Measurements from ENCODE around the gene TNFAIP3. TPM values are rescaled to one million over a fixed set of nuclear protein-coding genes. Genes with fewer than 3 reads are reported as not detected.

The TNFAIP3 gene
- total RNA-seq, 1 donor from 2014 or later, result 16.8 TPM

- H3K36me3 Mint-ChIP-seq (ENCODE audit: low read depth, unreplicated experiment), result no peaks in the 10 kb centered on the region
- Histone ChIP-seq H3K9me3 (ENCODE audit: insufficient read depth, low read depth, low read length) (no peaks in the 10 kb centered on the region), H3K27me3 (ENCODE audit: insufficient read depth, low read length) (no peaks in the 10 kb centered on the region), H4K20me1 (ENCODE audit: insufficient read depth, low read length) (no peaks in the 10 kb centered on the region), H3K9ac (ENCODE audit: low read length) (no peak overlapping the region), H3K4me2 (ENCODE audit: low read length) (no peak overlapping the region), H3K79me2 (ENCODE audit: insufficient read depth, low read length) (peaks cover 2% of the 10 kb centered on the region), H3K27ac (ENCODE audit: low read depth, low read length) (no peak overlapping the region), H3K4me3 (ENCODE audit: insufficient read depth, low read depth, low read length) (no peak overlapping the region), H2AFZ (ENCODE audit: low read depth, low read length) (no peak overlapping the region), H3K36me3 (ENCODE audit: insufficient read depth, low read length) (no peaks in the 10 kb centered on the region), H3K4me1 (ENCODE audit: insufficient read depth, low read length) (peaks cover 8% of the 10 kb centered on the region)
- no peaks in the 10 kb centered on the region for H3K27me3 Mint-ChIP-seq (ENCODE audit: low read depth, unreplicated experiment)
- no peak overlapping the region for H3K27ac Mint-ChIP-seq (ENCODE audit: unreplicated experiment)
- peaks cover 8% of the 10 kb centered on the region for H3K4me1 Mint-ChIP-seq (ENCODE audit: low read depth, unreplicated experiment)
- H3K4me3 Mint-ChIP-seq (ENCODE audit: unreplicated experiment), result no peak overlapping the region
- no peak for TF ChIP-seq EZH2 (IDR thresholded peaks at IDR 0.05; ENCODE audit: insufficient read depth, low read length)
- TF ChIP-seq CTCF (IDR thresholded peaks at IDR 0.05; ENCODE audit: insufficient read depth, low read depth, low read length), result no peak
- DNase-seq (ENCODE audit: low read depth), result no peak
- no peak for FAIRE-seq
- no peaks in the 10 kb centered on the region for H3K9me3 Mint-ChIP-seq (ENCODE audit: unreplicated experiment)
These were observed 4.5 kb upstream of the TNFAIP3 start for GRCh38 chr6:137862419-137863090.

- Histone ChIP-seq H3K9me3 (ENCODE audit: insufficient read depth, low read depth, low read length) (no peaks in the 10 kb centered on the region), H2AFZ (ENCODE audit: low read depth, low read length) (no peak overlapping the region), H3K4me1 (ENCODE audit: insufficient read depth, low read length) (peaks cover 11% of the 10 kb centered on the region), H3K79me2 (ENCODE audit: insufficient read depth, low read length) (peaks cover 9% of the 10 kb centered on the region), H3K27me3 (ENCODE audit: insufficient read depth, low read length) (no peaks in the 10 kb centered on the region), H3K36me3 (ENCODE audit: insufficient read depth, low read length) (no peaks in the 10 kb centered on the region), H4K20me1 (ENCODE audit: insufficient read depth, low read length) (no peaks in the 10 kb centered on the region), H3K4me2 (ENCODE audit: low read length) (no peak overlapping the region), H3K9ac (ENCODE audit: low read length) (no peak overlapping the region), H3K4me3 (ENCODE audit: insufficient read depth, low read depth, low read length) (no peak overlapping the region), H3K27ac (ENCODE audit: low read depth, low read length) (no peak overlapping the region)
- Mint-ChIP-seq H3K4me3 (ENCODE audit: unreplicated experiment) (no peak overlapping the region), H3K36me3 (ENCODE audit: low read depth, unreplicated experiment) (no peaks in the 10 kb centered on the region), H3K9me3 (ENCODE audit: unreplicated experiment) (no peaks in the 10 kb centered on the region), H3K27ac (ENCODE audit: unreplicated experiment) (no peak overlapping the region), H3K27me3 (ENCODE audit: low read depth, unreplicated experiment) (no peaks in the 10 kb centered on the region), H3K4me1 (ENCODE audit: low read depth, unreplicated experiment) (peaks cover 8% of the 10 kb centered on the region)
- TF ChIP-seq CTCF (IDR thresholded peaks at IDR 0.05; ENCODE audit: insufficient read depth, low read depth, low read length) (no peak), EZH2 (IDR thresholded peaks at IDR 0.05; ENCODE audit: insufficient read depth, low read length) (no peak)
- FAIRE-seq (no peak), DNase-seq (ENCODE audit: low read depth) (no peak)
These were observed 3.8 kb upstream of the TNFAIP3 start for GRCh38 chr6:137863091-137863797.

All from astrocyte (in vitro differentiated cells and primary cell).